Colon (tissue), 2 donors: Measurements from ENCODE around the gene DEGS1.

Experiments
- FAIRE-seq: peaks from 2 replicates; lab custom pipeline; 2012; peaks lifted over from hg19 to GRCh38; lab: Jason Lieb, UNC
- donor health status: control.
- donor health status: control.

Gene DEGS1

GRCh38 chr1:224216382-224216781 is 33.3 kb downstream of the DEGS1 start:
- no peak for FAIRE-seq

- no peak for FAIRE-seq
Observed at GRCh38 chr1:224217655-224218623, 34.9 kb downstream of the DEGS1 start.

- no peak for FAIRE-seq
Observed at GRCh38 chr1:224219011-224219611, 36.1 kb downstream of the DEGS1 start.

- no peak for FAIRE-seq
Observed at GRCh38 chr1:224219612-224220059, 36.6 kb downstream of the DEGS1 start.

- FAIRE-seq = no peak
Observed at GRCh38 chr1:224223819-224224714, 41.0 kb downstream of the DEGS1 start.

GRCh38 chr1:224226849-224227502 is 43.9 kb downstream of the DEGS1 start:
- no peak for FAIRE-seq

GRCh38 chr1:224234017-224234416 is 51.0 kb downstream of the DEGS1 start:
- FAIRE-seq = no peak

- no peak for FAIRE-seq
Observed at GRCh38 chr1:224235813-224236493, 52.9 kb downstream of the DEGS1 start.

GRCh38 chr1:224237119-224237881 is 54.3 kb downstream of the DEGS1 start:
- FAIRE-seq = no peak

- no peak for FAIRE-seq
Observed at GRCh38 chr1:224238212-224238611, 55.2 kb downstream of the DEGS1 start.

GRCh38 chr1:224238756-224239155 is 55.7 kb downstream of the DEGS1 start:
- FAIRE-seq = no peak
